NCI-H1105 treated with DMSO at 0.1 percent for 48 hours (cell line): ENCODE results near the gene RADX.
A peak's percentile ranks its signal among the peaks of the same experiment; 100 is the strongest.
"Not testable (repeated sequence)": the region's sequence is repeated elsewhere in the genome, so short reads cannot be mapped to it uniquely, and the experiment has no call there.

Experiments
- DNase-seq: peaks from one replicate; lab custom pipeline; 2025; lab: John Stamatoyannopoulos, UW

RADX gene

DNA sequence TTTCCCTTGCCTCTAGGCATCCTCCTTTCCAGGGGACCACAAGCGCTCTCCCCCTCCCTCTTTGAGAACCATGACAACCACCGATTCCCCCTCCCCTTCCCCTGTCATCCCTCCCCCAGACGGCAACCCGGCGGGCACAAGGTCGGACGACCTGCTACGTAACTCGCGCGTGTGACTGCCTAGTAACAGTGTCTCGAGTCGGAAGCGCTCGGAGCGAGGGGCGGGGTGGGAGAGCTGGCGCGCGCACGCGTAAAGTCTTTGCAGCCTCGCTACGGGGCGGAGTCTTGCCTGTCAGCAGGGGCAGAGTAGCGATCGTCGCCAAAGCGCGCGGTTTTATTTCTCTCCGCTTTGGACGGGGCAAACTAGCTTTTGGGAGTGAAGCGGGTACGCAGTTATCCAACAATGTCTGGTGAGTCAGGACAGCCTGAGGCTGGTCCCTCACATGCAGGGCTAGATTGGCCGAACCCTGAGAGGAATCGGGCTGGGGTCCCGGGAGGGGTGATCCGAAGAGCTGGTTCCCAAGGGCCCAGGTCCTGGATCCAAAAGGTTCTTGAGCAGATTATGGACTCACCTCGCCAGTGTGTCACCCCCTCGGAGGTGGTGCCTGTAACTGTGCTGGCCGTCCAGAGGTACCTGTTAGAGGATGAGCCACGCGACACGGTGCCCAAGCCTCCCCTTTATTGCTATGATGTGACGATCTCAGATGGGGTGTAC is at the start of gene RADX:
Gene RADX (plus strand): TSS at position 300 of the 714 bp plus-strand sequence. CDS start 103 bp downstream, at position 403.
- DNase-seq, result peak; percentile 86

DNA sequence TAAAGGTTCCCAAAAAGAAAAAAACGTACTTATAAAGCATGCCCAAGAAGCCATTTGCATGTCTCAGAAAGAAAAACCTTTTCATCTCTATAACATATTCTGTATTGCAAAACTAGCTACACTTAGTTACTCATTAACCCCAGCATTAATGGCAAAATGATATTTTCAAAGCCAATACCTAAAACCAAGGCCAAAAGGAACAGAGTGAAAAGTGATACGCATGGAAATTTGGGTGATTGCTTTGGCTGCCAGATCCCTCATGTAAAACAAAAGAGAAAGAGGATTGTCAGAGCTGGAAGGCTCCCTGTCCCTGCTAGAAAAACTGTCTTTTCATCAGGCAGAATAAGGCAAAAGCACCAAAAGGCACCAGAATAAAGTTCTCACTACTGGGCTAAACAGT is 46.8 kb upstream of the RADX start:
- DNase-seq, result no peak

DNA sequence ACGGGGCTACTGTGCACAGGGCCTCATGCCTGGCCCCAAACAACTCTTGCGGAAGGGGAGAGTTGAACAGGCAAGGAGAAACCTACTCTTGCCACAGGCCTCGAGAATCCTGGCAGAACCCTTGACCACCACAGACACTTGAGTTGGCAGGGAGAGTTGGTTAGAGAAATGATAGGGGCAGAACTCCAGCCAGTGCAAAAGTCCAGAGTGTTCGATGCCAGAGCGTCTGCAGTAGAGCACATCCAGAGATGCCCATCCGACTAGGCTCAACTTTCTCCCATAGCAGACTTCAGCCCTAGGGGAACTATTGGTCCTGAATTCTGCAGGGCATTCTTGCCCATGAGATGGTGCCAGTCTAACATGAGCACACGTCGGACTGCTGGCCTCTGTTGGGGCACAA is 45.4 kb upstream of the RADX start:
- DNase-seq, result no peak

- no peak for DNase-seq
Observed at GRCh38 chrX:106581856-106582255, 29.9 kb upstream of the RADX start.

- DNase-seq, result no peak
Observed at GRCh38 chrX:106585478-106585877, 26.3 kb upstream of the RADX start.

DNA sequence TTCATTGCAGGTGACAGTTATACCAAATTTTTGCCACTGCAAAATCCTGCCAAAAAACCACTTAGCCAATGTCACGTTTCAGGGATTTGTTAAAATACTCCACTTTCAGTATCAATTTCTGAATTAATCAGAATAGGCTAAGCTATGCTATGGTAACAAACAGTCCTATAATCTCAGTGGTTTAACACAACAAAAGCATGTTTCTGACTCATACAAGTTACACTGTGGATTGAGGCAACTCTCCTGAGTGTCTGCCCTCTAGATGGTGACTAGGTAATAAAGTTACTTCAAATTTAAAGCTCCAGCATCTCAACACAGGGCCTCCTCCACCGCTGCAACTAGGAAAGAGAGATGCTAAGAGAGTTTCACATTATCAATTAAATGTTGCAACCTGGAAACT is 23.0 kb upstream of the RADX start:
- no peak for DNase-seq

GRCh38 chrX:106599411-106599810 is 12.4 kb upstream of the RADX start:
- no peak for DNase-seq

GRCh38 chrX:106606571-106606970 is 5.2 kb upstream of the RADX start:
- no peak for DNase-seq

- peak; percentile 76 for DNase-seq
Observed at GRCh38 chrX:106608016-106608415, 3.8 kb upstream of the RADX start.

DNA sequence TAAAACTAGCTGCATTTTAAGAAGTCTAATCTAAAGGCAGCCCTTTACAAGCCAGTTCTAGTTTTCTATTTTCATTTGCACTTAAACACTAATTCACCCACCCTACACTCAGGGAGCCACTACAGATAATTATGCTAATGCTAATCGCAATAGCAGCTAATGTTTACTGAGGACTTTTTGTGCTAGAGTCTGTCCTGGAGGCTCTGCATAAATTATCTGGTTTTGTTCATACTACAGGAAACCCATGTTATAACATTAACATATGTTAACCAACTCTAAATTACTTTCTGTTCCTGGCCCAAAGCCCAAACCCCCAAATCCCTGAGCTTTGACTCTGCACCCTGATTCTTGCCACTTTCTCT is 480 bp upstream of the RADX start:
- peak; percentile 73 for DNase-seq

GRCh38 chrX:106612393-106612763 is 600 bp downstream of the RADX start:
- peak; percentile 56 for DNase-seq

GRCh38 chrX:106613277-106613676 is 1.5 kb downstream of the RADX start:
- DNase-seq, result no peak

DNA sequence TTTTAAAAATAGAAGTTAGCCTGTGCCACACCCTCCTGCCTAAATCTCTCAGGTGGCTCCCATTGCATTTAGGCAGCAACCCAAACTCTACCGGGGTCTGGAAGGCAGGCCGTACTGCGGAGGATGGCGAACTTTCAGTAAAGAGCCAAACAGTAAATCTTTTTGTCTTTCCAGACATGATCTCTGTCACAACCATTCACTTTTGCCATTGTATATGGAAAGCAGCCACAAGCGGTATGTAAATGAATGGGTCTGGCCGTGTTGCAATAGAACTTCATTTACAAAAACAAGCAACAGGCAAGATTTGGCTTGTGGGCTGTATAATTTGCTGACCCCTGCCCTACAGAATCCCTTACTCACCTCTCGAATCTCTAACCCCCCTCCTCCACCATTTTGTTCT is 3.3 kb downstream of the RADX start:
- no peak for DNase-seq

GRCh38 chrX:106619797-106620196 is 8.0 kb downstream of the RADX start:
- DNase-seq, result no peak

DNA sequence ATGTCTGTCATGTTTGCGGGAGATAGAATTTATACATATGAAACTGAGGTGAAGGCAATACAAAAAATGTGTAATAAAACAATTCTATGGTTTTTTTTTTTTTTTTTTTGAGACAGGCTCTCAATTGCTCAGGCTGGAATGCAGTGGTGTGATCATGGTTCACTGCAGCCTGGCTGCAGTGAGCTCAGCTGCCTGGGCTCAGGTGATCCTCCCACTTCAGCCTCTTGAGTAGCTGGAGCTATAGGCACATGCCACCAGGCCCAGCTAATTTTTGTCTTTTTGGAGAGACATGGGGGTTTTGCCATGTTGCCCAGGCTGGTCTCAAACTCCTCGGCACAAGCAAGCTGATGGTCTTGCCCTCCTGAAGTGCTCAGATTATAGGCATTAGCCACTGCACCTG is 10.1 kb downstream of the RADX start:
- no peak for DNase-seq

DNA sequence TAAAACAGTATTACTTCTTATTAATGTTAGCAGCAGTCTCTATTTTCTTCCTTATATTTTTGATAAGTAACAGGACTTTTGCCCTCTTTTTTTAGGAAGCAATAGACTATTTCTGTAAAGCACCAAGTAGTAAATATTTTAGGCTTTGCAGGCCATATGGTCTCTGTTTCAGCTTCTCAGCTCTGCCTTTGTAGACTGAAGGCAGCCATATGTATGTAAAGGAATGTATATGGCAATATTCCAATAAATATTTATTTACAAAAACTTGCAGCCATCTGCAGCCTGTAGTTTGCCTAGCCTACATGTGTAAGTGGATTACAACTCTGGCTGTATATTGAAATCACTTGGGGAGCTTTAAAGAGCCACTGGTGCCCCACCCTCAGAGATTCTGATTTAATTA is 15.0 kb downstream of the RADX start:
- DNase-seq, result no peak

DNA sequence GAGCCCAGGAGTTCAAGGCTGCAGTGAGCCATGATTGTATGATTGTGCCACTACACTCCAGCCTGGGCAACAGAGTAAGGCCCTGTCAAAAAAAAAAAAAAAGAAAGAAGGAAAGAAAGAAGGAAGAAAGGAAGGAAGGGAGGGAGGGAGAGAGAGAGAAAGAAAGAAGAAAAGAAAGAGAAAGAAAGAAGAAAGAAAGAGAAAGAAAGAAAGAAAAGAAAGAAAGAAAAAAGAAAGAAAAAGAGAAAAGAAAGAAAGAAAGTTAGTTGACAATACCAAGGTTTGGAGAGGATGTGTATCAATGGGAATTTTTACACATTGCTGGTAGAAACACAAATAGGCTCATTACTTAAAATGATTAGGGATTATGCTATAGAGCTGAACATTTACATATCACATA is 19.8 kb downstream of the RADX start:
- DNase-seq, result no peak

GRCh38 chrX:106649523-106650428 is 38.0 kb downstream of the RADX start:
- no peak for DNase-seq

DNA sequence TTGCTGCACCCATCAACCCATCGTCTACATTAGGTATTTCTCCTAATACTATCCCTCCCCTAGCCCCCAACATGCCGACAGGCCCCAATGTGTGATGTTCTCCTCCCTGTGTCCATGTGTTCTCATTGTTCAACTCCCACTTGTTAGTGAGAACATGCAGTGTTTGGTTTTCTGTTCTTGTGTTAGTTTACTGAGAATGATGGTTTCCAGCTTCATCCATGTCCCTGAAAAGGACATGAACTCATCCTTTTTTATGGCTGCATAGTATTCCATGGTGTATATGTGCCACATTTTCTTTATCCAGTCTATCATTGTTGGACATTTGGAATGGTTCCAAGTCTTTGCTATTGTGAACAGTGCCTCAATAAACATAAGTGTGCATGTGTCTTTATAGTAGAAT is 41.8 kb downstream of the RADX start:
- DNase-seq, result not testable (repeated sequence)

GRCh38 chrX:106670631-106671030 is 58.9 kb downstream of the RADX start:
- no peak for DNase-seq

DNA sequence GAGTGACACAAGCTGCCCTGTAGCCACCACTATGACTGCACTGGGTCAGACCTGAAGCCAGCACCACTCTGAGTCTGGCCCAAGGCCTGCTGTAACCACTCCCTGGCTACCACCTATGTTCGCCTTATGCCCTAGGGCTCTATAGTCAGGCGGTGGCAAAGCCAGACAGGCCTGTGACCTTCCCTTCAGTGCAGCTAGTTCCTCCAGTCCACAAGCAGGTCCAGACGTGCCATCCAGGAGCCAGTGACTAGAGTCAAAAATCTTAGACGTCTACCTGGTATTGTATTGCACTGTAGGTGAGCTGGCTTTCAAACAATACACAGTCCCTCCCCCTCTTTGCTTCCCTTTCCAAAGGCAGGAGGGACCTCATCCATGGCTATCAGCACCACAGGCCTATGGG is 60.7 kb downstream of the RADX start:
- DNase-seq, result no peak

DNA sequence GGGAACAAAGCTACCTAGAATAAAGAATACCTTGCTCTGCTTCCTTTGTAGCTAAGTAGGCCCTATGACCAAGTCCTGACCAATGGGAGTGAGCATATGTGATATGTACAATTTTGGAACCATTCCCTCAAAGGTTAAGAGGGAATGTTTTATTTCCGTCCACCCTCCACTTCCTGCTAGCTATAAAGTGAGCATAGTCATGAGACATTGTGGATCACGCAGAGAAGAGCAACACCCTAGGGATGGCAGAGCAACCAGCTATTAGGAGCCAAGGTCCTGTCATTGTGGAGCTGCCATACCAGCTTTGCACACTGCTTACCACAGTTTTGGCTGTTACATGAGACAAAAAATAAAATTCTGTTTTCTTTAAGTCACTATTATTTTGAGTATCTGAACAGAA is 68.9 kb downstream of the RADX start:
- no peak for DNase-seq

- DNase-seq, result no peak
Observed at GRCh38 chrX:106684207-106684606, 72.4 kb downstream of the RADX start.
